PC-9 (cell line): Measurements from ENCODE around the gene IL17D.

ENCODE experiments used
- EZH2 ChIP-seq: fragments of 200-600 bp; sonication (generic); IDR thresholded peaks from 2 replicates; pipeline ENCODE4 v1.8.0; 2017; ENCODE audit warnings: antibody characterized with exemption, low read depth
- TF ChIP-seq, protein P1 (sequence below): fragments of 200-600 bp; sonication (generic); conservative IDR thresholded peaks from 2 replicates; pipeline ENCODE4 v1.6.1; 2017; ENCODE audit warnings: mixed run types, antibody characterized with exemption, mild to moderate bottlenecking, moderate library complexity

GRCh38 chr13:20679879-20680278, 23.6 kb upstream of the IL17D start:
- TF ChIP-seq, protein P1, sequence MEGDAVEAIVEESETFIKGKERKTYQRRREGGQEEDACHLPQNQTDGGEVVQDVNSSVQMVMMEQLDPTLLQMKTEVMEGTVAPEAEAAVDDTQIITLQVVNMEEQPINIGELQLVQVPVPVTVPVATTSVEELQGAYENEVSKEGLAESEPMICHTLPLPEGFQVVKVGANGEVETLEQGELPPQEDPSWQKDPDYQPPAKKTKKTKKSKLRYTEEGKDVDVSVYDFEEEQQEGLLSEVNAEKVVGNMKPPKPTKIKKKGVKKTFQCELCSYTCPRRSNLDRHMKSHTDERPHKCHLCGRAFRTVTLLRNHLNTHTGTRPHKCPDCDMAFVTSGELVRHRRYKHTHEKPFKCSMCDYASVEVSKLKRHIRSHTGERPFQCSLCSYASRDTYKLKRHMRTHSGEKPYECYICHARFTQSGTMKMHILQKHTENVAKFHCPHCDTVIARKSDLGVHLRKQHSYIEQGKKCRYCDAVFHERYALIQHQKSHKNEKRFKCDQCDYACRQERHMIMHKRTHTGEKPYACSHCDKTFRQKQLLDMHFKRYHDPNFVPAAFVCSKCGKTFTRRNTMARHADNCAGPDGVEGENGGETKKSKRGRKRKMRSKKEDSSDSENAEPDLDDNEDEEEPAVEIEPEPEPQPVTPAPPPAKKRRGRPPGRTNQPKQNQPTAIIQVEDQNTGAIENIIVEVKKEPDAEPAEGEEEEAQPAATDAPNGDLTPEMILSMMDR: no peak
- TF ChIP-seq EZH2: no peak
